ENCODE results near the gene UGP2.

The UGP2 gene

GRCh38 chr2:63891488-63892030 is 49.9 kb downstream of the UGP2 start:
- TF ChIP-seq, protein P1, sequence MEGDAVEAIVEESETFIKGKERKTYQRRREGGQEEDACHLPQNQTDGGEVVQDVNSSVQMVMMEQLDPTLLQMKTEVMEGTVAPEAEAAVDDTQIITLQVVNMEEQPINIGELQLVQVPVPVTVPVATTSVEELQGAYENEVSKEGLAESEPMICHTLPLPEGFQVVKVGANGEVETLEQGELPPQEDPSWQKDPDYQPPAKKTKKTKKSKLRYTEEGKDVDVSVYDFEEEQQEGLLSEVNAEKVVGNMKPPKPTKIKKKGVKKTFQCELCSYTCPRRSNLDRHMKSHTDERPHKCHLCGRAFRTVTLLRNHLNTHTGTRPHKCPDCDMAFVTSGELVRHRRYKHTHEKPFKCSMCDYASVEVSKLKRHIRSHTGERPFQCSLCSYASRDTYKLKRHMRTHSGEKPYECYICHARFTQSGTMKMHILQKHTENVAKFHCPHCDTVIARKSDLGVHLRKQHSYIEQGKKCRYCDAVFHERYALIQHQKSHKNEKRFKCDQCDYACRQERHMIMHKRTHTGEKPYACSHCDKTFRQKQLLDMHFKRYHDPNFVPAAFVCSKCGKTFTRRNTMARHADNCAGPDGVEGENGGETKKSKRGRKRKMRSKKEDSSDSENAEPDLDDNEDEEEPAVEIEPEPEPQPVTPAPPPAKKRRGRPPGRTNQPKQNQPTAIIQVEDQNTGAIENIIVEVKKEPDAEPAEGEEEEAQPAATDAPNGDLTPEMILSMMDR (IDR thresholded peaks at IDR 0.05): no peak

DNA sequence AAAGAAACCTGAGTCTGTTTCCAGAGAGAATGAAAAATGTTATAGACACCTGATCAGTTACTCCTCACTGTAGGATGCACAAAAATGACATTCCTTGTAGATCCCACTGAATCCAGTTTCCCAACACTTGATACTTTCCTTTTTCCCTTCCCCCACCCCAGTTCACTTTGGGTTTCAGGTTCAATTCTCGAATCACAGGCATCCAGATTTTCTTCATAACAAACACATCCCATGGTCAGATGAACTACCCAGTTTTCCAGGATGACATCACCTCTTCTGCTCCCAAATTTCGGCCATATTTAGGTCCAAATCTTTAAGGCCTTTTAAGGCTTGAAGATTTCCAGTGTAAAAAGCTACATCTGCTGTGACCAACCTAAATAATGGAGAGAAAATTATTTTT is 51.5 kb downstream of the UGP2 start:
- TF ChIP-seq, protein P1 (IDR thresholded peaks at IDR 0.05): no peak

DNA sequence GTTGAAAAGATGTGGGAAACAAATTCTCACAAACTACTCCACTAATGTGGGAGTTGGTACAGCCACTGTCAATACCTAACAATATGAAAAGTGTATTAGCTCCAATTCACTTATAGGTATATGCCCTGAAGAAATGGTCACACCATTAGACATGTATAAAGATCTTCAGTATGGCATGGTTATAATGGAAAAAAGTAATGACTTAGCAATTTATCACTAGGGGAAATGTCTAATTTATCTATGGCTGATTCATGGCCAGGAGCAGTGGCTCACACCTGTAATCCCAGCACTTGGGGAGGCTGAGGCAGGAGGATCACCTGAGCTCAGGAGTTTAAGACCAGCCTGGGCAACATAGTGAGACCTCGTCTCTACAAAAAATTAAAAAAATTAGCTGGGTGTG is 52.5 kb downstream of the UGP2 start:
- TF ChIP-seq, protein P1 (IDR thresholded peaks at IDR 0.05): no peak

- TF ChIP-seq, protein P1 (IDR thresholded peaks at IDR 0.05): no peak
These were observed 57.1 kb downstream of the UGP2 start for GRCh38 chr2:63898839-63899238.

DNA sequence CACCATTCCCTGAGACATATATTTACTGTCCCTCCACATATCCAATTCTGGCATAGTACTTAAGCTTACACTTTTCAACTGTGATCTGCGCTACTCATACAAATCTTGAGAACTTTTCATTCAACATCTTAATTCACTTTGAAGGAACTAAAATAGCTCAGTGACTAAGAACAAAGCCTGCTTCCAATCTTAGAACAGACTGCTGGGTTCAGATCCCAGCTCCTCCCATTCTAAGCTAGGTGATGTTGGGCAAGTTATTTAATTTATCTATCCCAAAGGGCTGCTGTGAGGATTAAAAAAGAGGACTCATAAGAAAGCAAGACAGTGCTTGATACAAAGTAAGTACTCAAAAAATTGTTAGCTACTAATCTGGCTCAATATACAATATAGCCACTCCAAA is 57.9 kb downstream of the UGP2 start:
- TF ChIP-seq, protein P1 (IDR thresholded peaks at IDR 0.05): no peak

GRCh38 chr2:63902149-63902548 is 60.5 kb downstream of the UGP2 start:
- TF ChIP-seq, protein P1 (IDR thresholded peaks at IDR 0.05): no peak

GRCh38 chr2:63903003-63903402 is 61.3 kb downstream of the UGP2 start:
- TF ChIP-seq, protein P1 (IDR thresholded peaks at IDR 0.05): no peak

GRCh38 chr2:63914311-63914710 is 72.6 kb downstream of the UGP2 start:
- TF ChIP-seq, protein P1 (IDR thresholded peaks at IDR 0.05): no peak
